Measurements from ENCODE around the gene AADAC.

Gene AADAC

GRCh38 chr3:151794080-151794479, 19.8 kb upstream of the AADAC start:
- Histone ChIP-seq H3K9ac (no peak overlapping the region), H3K27me3 (ENCODE audit: control insufficient read depth, insufficient read depth, low read length) (no peaks in the 10 kb centered on the region), H3K4me3 (ENCODE audit: low read depth, low read length) (no peak overlapping the region), H3K4me1 (no peaks in the 10 kb centered on the region), H2AFZ (no peak overlapping the region), H3K4me2 (ENCODE audit: low read length) (no peak overlapping the region), H3K27ac (no peak overlapping the region), H3K79me2 (no peaks in the 10 kb centered on the region), H3K9me3 (ENCODE audit: control insufficient read depth, low read length) (no peaks in the 10 kb centered on the region), H3K36me3 (ENCODE audit: control insufficient read depth, insufficient read depth, low read length) (no peaks in the 10 kb centered on the region)
- no peak for TF ChIP-seq CTCF (IDR thresholded peaks at IDR 0.05)

GRCh38 chr3:151795276-151795675, 18.6 kb upstream of the AADAC start:
- no peak for TF ChIP-seq CTCF (IDR thresholded peaks at IDR 0.05)
- no peak overlapping the region for H3K4me2 ChIP-seq (ENCODE audit: low read length)
- no peaks in the 10 kb centered on the region for H3K79me2 ChIP-seq
- H3K9me3 ChIP-seq (ENCODE audit: control insufficient read depth, low read length), result no peaks in the 10 kb centered on the region
- no peaks in the 10 kb centered on the region for H3K4me1 ChIP-seq
- H3K27me3 ChIP-seq (ENCODE audit: control insufficient read depth, insufficient read depth, low read length), result no peaks in the 10 kb centered on the region
- no peaks in the 10 kb centered on the region for H3K36me3 ChIP-seq (ENCODE audit: control insufficient read depth, insufficient read depth, low read length)
- H3K9ac ChIP-seq, result no peak overlapping the region
- no peak overlapping the region for H2AFZ ChIP-seq
- no peak overlapping the region for H3K27ac ChIP-seq
- H3K4me3 ChIP-seq (ENCODE audit: low read depth, low read length), result no peak overlapping the region

- no peaks in the 10 kb centered on the region for H3K9me3 ChIP-seq (ENCODE audit: control insufficient read depth, low read length)
These were observed 17.7 kb upstream of the AADAC start for GRCh38 chr3:151796105-151796680.

GRCh38 chr3:151798466-151798865, 15.4 kb upstream of the AADAC start:
- H3K27ac ChIP-seq, result no peak overlapping the region
- H3K36me3 ChIP-seq (ENCODE audit: control insufficient read depth, insufficient read depth, low read length), result no peaks in the 10 kb centered on the region
- no peak overlapping the region for H3K4me2 ChIP-seq (ENCODE audit: low read length)
- no peak overlapping the region for H3K4me3 ChIP-seq (ENCODE audit: low read depth, low read length)
- H3K4me1 ChIP-seq, result no peaks in the 10 kb centered on the region
- no peak for TF ChIP-seq CTCF (IDR thresholded peaks at IDR 0.05)
- H3K79me2 ChIP-seq, result no peaks in the 10 kb centered on the region
- no peak overlapping the region for H3K9ac ChIP-seq
- H2AFZ ChIP-seq, result no peak overlapping the region
- H3K27me3 ChIP-seq (ENCODE audit: control insufficient read depth, insufficient read depth, low read length), result no peaks in the 10 kb centered on the region
- H3K9me3 ChIP-seq (ENCODE audit: control insufficient read depth, low read length), result no peaks in the 10 kb centered on the region

More at GRCh38 chr3:151796105-151796680, 17.7 kb upstream of the AADAC start:
- Histone ChIP-seq H3K36me3 (ENCODE audit: control insufficient read depth, insufficient read depth, low read length) (no peaks in the 10 kb centered on the region), H3K27ac (no peak overlapping the region), H3K4me3 (ENCODE audit: low read depth, low read length) (no peak overlapping the region), H3K4me2 (ENCODE audit: low read length) (no peak overlapping the region), H3K9ac (no peak overlapping the region), H3K4me1 (no peaks in the 10 kb centered on the region), H3K27me3 (ENCODE audit: control insufficient read depth, insufficient read depth, low read length) (no peaks in the 10 kb centered on the region), H2AFZ (no peak overlapping the region), H3K79me2 (no peaks in the 10 kb centered on the region)
- no peak for TF ChIP-seq CTCF (IDR thresholded peaks at IDR 0.05)

- TF ChIP-seq CTCF (IDR thresholded peaks at IDR 0.05), result no peak
- H3K4me3 ChIP-seq (ENCODE audit: low read depth, low read length), result no peak overlapping the region
- no peak overlapping the region for H2AFZ ChIP-seq
- H3K4me2 ChIP-seq (ENCODE audit: low read length), result no peak overlapping the region
- no peaks in the 10 kb centered on the region for H3K4me1 ChIP-seq
- no peak overlapping the region for H3K27ac ChIP-seq
- no peaks in the 10 kb centered on the region for H3K9me3 ChIP-seq (ENCODE audit: control insufficient read depth, low read length)
- no peaks in the 10 kb centered on the region for H3K27me3 ChIP-seq (ENCODE audit: control insufficient read depth, insufficient read depth, low read length)
- H3K36me3 ChIP-seq (ENCODE audit: control insufficient read depth, insufficient read depth, low read length), result no peaks in the 10 kb centered on the region
- H3K79me2 ChIP-seq, result no peaks in the 10 kb centered on the region
- no peak overlapping the region for H3K9ac ChIP-seq
These were observed 13.5 kb upstream of the AADAC start for GRCh38 chr3:151800431-151800830.
